ENCODE results near the gene TKFC. TPM values are rescaled to one million over a fixed set of nuclear protein-coding genes. Genes with fewer than 3 reads are reported as not detected.
A peak's percentile ranks its signal among the peaks of the same experiment; 100 is the strongest.

TKFC gene
- total and polyA plus RNA-seq, 4 donors: 15.7 to 134 (median 53.4) TPM

DNA sequence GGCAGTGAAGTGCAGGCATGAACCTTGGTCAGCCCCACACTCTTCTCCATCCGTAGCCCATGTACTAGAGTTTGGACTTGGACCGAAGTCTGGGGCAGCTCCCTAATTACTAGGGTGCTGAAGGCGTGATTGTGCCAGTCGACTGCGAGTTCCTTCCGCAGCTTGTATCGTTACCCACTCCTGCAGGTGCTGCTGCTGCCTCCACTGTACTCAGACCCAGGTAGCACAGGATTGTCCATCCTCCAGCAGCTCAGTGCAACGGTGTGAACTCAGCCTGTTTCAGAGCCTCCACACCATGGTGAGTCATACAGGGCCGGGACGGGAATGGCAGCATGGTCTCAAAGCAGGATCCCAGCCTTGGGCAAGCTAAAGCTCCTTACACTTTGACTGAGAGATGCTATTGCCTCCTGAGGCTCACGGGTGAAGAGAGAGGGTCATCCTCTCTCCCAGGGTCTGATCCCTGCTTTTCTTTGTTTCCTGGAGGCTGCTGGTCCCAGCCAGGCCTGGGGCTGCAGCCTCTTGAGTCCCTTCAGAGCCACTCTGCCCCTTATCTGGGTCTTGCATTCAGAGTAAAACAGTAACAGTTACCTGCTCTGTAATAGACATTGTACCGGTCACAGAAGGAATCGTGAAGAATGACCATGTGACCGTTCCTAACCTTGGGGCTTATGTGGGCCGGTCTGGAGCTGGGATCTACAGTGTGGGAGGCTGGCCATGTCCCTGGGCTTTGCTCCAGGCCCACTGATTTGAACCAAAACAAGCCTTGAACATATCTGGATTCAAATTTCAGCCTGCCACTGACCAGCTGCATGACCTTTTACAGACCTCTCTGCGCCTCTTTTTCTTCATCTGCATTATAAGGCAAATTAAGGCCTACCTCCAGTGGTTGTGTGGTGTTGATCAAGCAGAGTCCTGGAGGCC, 1.7 kb downstream of the TKFC start (continued):
- TF ChIP-seq, protein P1, sequence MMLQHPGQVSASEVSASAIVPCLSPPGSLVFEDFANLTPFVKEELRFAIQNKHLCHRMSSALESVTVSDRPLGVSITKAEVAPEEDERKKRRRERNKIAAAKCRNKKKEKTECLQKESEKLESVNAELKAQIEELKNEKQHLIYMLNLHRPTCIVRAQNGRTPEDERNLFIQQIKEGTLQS (IDR thresholded peaks at IDR 0.05): no peak
- peak; percentile 82 for TF ChIP-seq HNF4G (IDR thresholded peaks at IDR 0.05)

DNA sequence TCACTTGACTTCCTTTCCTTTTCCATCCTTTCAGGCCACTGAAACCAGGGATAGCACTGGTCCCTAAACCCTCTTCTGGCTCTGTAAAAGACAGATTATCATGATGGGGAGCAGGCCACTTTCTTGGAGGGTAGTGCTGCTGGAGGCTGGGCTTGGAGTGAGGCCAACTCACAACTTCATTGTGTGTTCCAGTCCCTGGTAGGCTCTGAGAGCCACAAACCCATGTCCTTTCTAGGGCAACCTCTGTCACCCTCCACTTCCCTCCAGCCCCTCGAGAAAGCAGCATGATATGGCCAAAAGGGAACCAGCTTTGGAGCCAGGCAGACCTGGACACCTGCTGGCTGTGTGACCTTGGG, 2.3 kb downstream of the TKFC start:
- H3K4me3 ChIP-seq (ENCODE audit: low read depth in 1 of 3, low read length in 3 of 3): peak overlapping the region in 2 of 3 donors; percentile 62 to 88
- TF ChIP-seq, protein P2, sequence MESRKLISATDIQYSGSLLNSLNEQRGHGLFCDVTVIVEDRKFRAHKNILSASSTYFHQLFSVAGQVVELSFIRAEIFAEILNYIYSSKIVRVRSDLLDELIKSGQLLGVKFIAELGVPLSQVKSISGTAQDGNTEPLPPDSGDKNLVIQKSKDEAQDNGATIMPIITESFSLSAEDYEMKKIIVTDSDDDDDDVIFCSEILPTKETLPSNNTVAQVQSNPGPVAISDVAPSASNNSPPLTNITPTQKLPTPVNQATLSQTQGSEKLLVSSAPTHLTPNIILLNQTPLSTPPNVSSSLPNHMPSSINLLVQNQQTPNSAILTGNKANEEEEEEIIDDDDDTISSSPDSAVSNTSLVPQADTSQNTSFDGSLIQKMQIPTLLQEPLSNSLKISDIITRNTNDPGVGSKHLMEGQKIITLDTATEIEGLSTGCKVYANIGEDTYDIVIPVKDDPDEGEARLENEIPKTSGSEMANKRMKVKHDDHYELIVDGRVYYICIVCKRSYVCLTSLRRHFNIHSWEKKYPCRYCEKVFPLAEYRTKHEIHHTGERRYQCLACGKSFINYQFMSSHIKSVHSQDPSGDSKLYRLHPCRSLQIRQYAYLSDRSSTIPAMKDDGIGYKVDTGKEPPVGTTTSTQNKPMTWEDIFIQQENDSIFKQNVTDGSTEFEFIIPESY (IDR thresholded peaks at IDR 0.05): no peak
- TF ChIP-seq HNF4G (IDR thresholded peaks at IDR 0.05) (no peak), YY1 (IDR thresholded peaks at IDR 0.05) (no peak)
- peaks cover 3 to 47% (median 37%) of the 10 kb centered on the region in 4 donors for H3K4me1 ChIP-seq (ENCODE audit: control insufficient read depth in 4 of 4, insufficient read depth in 4 of 4, low read length in 3 of 4)
- H3K9ac ChIP-seq (ENCODE audit: low read depth in 1 of 2, low read length in 2 of 2): peak overlapping the region; percentile 56 to 60
- no peaks in the 10 kb centered on the region for H3K9me3 ChIP-seq (ENCODE audit: control insufficient read depth in 4 of 4, low read length in 3 of 4)
- peak overlapping the region; percentile 83 to 94 for H3K27ac ChIP-seq (ENCODE audit: low read depth in 1 of 2, low read length in 2 of 2)
- DNase-seq (ENCODE audit: low spot score): no peak
- 26% methylated on average over 1 of the region's 1 CpG for WGBS
- no peaks in the 10 kb centered on the region for H3K27me3 ChIP-seq (ENCODE audit: control insufficient read depth in 4 of 4, insufficient read depth in 4 of 4, low read length in 3 of 4)
- peaks cover 0 to 18% (median 8%) of the 10 kb centered on the region in 4 donors for H3K36me3 ChIP-seq (ENCODE audit: control insufficient read depth in 4 of 4, insufficient read depth in 3 of 4, low read depth in 1 of 4, low read length in 3 of 4)

DNA sequence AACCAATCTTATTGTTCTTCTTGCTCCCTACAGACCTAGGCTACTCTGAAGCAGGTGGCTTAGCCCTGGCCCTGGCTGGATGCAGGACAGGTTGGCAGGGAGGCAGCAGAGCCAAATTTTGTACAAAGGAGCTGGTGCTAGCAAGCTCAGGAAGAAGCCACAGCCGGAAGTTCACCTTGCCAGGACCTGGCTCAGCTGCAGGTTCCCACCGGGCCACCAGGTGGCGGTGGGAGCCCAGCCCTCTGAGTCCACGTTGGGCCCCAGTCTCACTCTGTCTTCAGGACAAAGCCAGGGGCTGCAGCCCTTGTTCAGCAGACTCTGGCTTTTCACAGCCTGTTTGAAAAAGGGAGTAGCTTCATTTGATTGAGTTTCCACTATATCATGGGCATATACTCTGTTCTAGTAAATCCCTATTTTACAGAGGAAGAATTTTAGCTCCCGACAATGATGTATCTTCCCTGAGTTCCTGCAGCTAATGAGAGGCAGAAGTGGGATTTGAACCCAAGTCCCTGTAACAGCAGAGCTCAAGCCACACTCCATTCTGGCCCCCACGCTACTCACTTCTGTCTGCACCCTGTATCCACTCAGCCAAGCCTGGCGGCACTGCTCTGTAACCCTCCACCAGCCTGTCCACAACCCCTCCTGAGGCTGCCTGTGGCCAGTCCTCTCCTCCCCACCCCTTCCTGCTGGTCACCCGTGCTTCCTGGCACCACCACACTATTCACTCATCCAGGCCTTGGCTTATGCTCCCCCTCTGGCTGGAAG, 3.3 kb downstream of the TKFC start:
- TF ChIP-seq RXRA (IDR thresholded peaks at IDR 0.05): peak in 1 of 2 donors; percentile 21
- TF ChIP-seq, protein P3, sequence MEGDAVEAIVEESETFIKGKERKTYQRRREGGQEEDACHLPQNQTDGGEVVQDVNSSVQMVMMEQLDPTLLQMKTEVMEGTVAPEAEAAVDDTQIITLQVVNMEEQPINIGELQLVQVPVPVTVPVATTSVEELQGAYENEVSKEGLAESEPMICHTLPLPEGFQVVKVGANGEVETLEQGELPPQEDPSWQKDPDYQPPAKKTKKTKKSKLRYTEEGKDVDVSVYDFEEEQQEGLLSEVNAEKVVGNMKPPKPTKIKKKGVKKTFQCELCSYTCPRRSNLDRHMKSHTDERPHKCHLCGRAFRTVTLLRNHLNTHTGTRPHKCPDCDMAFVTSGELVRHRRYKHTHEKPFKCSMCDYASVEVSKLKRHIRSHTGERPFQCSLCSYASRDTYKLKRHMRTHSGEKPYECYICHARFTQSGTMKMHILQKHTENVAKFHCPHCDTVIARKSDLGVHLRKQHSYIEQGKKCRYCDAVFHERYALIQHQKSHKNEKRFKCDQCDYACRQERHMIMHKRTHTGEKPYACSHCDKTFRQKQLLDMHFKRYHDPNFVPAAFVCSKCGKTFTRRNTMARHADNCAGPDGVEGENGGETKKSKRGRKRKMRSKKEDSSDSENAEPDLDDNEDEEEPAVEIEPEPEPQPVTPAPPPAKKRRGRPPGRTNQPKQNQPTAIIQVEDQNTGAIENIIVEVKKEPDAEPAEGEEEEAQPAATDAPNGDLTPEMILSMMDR (IDR thresholded peaks at IDR 0.05; ENCODE audit: low read depth, low read length, missing input control): peak; percentile 97
- TF ChIP-seq RAD21 (IDR thresholded peaks at IDR 0.05): peak; percentile 99
- peak in 1 of 2 donors; percentile 72 for TF ChIP-seq GABPA (IDR thresholded peaks at IDR 0.05 in 1 of 2, conservative IDR thresholded peaks at IDR 0.05 in 1 of 2)
- no peak for TF ChIP-seq TAF1 (conservative IDR thresholded peaks at IDR 0.05)
- TF ChIP-seq, protein P1 (IDR thresholded peaks at IDR 0.05): no peak
- Histone ChIP-seq H3K9me3 (ENCODE audit: control insufficient read depth in 4 of 4, low read length in 3 of 4) (no peaks in the 10 kb centered on the region), H3K27me3 (ENCODE audit: control insufficient read depth in 4 of 4, insufficient read depth in 4 of 4, low read length in 3 of 4) (no peaks in the 10 kb centered on the region), H3K4me1 (ENCODE audit: control insufficient read depth in 4 of 4, insufficient read depth in 4 of 4, low read length in 3 of 4) (peaks cover 3 to 41% (median 32%) of the 10 kb centered on the region in 4 donors), H3K27ac (ENCODE audit: low read depth in 1 of 2, low read length in 2 of 2) (peak overlapping the region; percentile 42 to 83), H3K36me3 (ENCODE audit: control insufficient read depth in 4 of 4, insufficient read depth in 3 of 4, low read depth in 1 of 4, low read length in 3 of 4) (peaks cover 3 to 25% (median 13%) of the 10 kb centered on the region in 4 donors), H3K4me3 (ENCODE audit: low read depth in 1 of 3, low read length in 3 of 3) (peak overlapping the region in 1 of 3 donors; percentile 31), H3K9ac (ENCODE audit: low read depth in 1 of 2, low read length in 2 of 2) (peak overlapping the region in 1 of 2 donors; percentile 24)
- DNase-seq (ENCODE audit: low spot score): peak; percentile 85
- WGBS: 31% methylated on average over 8 of the region's 8 CpGs
